Fibroblast of mammary gland (primary cell): ENCODE data around the gene NMRAL1.

Experiments
- DNase-seq: peaks from one replicate; pipeline ENCODE4 v3.0.0-alpha.2; 2010; ENCODE audit warnings: low read depth
- H3K4me3 ChIP-seq: 2 replicates; pipeline ENCODE4 v1.5.1; 2011; ENCODE audit warnings: low read depth, mild to moderate bottlenecking, low read length, moderate library complexity; ENCODE audit not compliant: control insufficient read depth
- CTCF ChIP-seq: conservative IDR thresholded peaks from 2 replicates; pipeline ENCODE4 v1.5.1; 2011; ENCODE audit warnings: low read depth, low read length, inconsistent platforms; ENCODE audit not compliant: control insufficient read depth, insufficient read depth

The NMRAL1 gene

GRCh38 chr16:4495766-4496165 is 21.3 kb upstream of the NMRAL1 start:
- H3K4me3 ChIP-seq, result no peak overlapping the region
- DNase-seq, result no peak
- TF ChIP-seq CTCF, result no peak

DNA sequence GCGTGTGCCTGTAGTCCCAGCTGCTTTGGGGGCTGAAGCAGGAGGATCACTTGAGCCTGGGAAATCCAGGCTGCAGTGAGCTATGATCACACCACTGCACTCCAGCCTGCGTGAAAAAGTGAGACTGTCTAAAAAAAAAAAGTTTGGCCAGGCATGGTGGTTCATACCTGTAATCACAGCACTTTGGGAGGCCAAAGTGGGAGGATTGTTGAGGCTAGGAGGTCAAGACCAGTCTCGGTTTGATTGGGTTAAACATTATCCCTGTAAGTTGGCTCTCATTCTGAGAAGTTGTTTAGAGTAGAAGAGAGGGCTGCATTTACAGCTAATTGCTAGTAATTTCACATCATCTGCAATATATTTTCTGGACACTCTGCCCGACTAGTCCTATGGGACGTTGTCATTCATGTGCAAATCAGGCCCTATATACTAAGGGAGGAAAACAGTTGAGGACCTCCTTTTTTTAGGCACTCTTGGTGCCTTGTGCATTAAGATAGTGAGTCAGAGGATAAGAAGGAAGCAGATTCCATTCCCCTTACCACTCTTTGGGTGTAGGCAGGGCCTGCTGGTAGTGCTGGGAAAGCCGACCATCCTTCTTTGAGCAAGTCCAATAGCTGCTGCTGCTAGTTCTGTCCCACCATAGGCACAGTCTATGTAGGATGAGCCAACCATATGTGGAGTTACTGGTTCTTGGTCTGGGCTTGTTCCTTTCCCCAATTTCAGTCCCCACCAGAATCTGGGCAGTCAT is 20.5 kb upstream of the NMRAL1 start:
- TF ChIP-seq CTCF, result no peak
- H3K4me3 ChIP-seq, result no peak overlapping the region
- DNase-seq, result peak; percentile 80

GRCh38 chr16:4491898-4492297 is 17.5 kb upstream of the NMRAL1 start:
- H3K4me3 ChIP-seq, result no peak overlapping the region
- DNase-seq, result no peak
- TF ChIP-seq CTCF, result no peak

GRCh38 chr16:4489030-4489429 is 14.6 kb upstream of the NMRAL1 start:
- peak; percentile 57 for DNase-seq
- H3K4me3 ChIP-seq, result no peak overlapping the region
- no peak for TF ChIP-seq CTCF

- no peak overlapping the region for H3K4me3 ChIP-seq
- peak; percentile 5 for DNase-seq
- no peak for TF ChIP-seq CTCF
These were observed 14.1 kb upstream of the NMRAL1 start for GRCh38 chr16:4488499-4488967.

DNA sequence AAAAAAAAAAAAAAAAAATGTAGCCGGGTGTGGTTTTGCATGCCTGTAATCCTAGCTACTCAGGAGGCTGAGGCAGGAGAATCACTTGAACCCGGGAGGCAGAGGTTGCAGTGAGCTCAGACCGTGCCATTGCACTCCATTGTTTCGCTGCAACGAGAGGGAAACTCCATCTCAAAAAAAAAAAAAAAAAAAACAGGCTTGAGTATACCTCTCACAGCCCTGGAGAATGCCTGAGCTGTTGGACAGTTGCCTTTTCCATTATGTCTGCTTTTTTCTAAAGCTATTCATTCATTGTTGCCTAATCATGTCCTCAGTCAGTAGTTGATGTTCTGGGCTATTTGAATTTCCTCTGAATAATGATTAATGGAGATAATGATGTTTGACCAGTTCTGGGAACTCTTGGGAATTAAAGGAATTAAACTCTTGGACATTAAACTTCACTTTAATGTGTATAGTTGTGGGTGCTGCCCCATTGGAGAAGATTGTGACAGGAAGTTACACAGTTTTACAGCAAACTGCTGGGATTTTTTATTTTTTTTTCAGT is 13.6 kb upstream of the NMRAL1 start:
- TF ChIP-seq CTCF, result no peak
- no peak overlapping the region for H3K4me3 ChIP-seq
- DNase-seq, result peak; percentile 69
